ENCODE measurements around the gene R3HCC1L. TPM values are rescaled to one million over a fixed set of nuclear protein-coding genes. Genes with fewer than 3 reads are reported as not detected.

R3HCC1L gene
- total and polyA plus RNA-seq, 2 of the 4 experiments (the other 2 are of a cell fraction): 8.3 to 14.7 TPM

- CTCF ChIA-PET: interaction anchor here (1.0 to 1.7 kb wide), 2 partner anchors 39 to 197 kb away, joined by 4 to 5 read pairs; no protein-coding TSS in a partner anchor
- no peak for TF ChIP-seq BHLHE40 (IDR thresholded peaks at IDR 0.05; ENCODE audit: low read depth, low read length)
- TF ChIP-seq RFX5 (IDR thresholded peaks at IDR 0.05; ENCODE audit: low read depth, low read length): no peak
- no peak for TF ChIP-seq POLR2A (IDR thresholded peaks at IDR 0.05; ENCODE audit: low read depth, low read length)
- TF ChIP-seq USF2 (IDR thresholded peaks at IDR 0.05; ENCODE audit: low read depth, low read length): no peak
- no peak for TF ChIP-seq SMC3 (IDR thresholded peaks at IDR 0.05; ENCODE audit: low read depth, low read length)
- TF ChIP-seq FOS (IDR thresholded peaks at IDR 0.05; ENCODE audit: low read depth, low read length): no peak
- no peak for TF ChIP-seq MXI1 (IDR thresholded peaks at IDR 0.05; ENCODE audit: borderline replicate concordance, low read depth, low read length)
- no peak for TF ChIP-seq RCOR1 (IDR thresholded peaks at IDR 0.05; ENCODE audit: insufficient replicate concordance, low read length)
- no peak for TF ChIP-seq CEBPB (IDR thresholded peaks at IDR 0.05; ENCODE audit: low read depth, low read length)
- TF ChIP-seq NFE2L2 (IDR thresholded peaks at IDR 0.05; ENCODE audit: low read depth, low read length): no peak
- TF ChIP-seq CTCF (conservative IDR thresholded peaks at IDR 0.05; ENCODE audit: low read depth, low read length): no peak
- no peak for TF ChIP-seq MAFK (IDR thresholded peaks at IDR 0.05; ENCODE audit: low read depth, low read length)
- TF ChIP-seq CHD1 (IDR thresholded peaks at IDR 0.05; ENCODE audit: low read depth, low read length): no peak
- TF ChIP-seq RAD21 (IDR thresholded peaks at IDR 0.05; ENCODE audit: low read length): no peak
- TF ChIP-seq ELK1 (IDR thresholded peaks at IDR 0.05; ENCODE audit: borderline replicate concordance, low read depth, low read length): no peak
Measured at GRCh38 chr10:98270073-98270740, 135.8 kb downstream of the R3HCC1L start.

More at GRCh38 chr10:98270073-98270740, 135.8 kb downstream of the R3HCC1L start:
- 58% methylated on average over 3 of the region's 10 CpGs; no CpG with 5 or more reads in 1 of the 2 experiments for WGBS, 2 experiments (ENCODE audit: extremely low coverage in 2 of 2, insufficient read length in 1 of 2)
- H2AK5ac ChIP-seq (ENCODE audit: low read depth, low read length): peak overlapping the region; percentile 89
- H3K4me3 ChIP-seq (ENCODE audit: insufficient read depth, low read depth, low read length): no peak overlapping the region
- H4K8ac ChIP-seq (ENCODE audit: low read depth in 2 of 2, low read length in 2 of 2): peak overlapping the region; percentile 61 to 64; a peak in 2 of 4 replicates
- peak overlapping the region; percentile 87; the same call in 2 of the 3 replicates for H2BK15ac ChIP-seq (ENCODE audit: low read depth, low read length)
- H4K20me1 ChIP-seq (ENCODE audit: insufficient read depth, low read length): no peaks in the 10 kb centered on the region
- H3K4ac ChIP-seq (ENCODE audit: low read depth, low read length): peak overlapping the region; percentile 94
- no TSS peak for BruUV-seq (replicated peaks)
- in situ Hi-C loops (cut with MboI; ENCODE audit: low sequenced_read_pairs) (no loop called here), dilution Hi-C loops (cut with HindIII; ENCODE audit: low sequenced_read_pairs, unreplicated experiment) (no loop called here), intact Hi-C loops (cut with micrococcal nuclease) (no loop called here)
- peak overlapping the region; percentile 89 for H2AFZ ChIP-seq (replicated peaks; ENCODE audit: low read length, poor library complexity)
- peak overlapping the region; percentile 17 for H3K14ac ChIP-seq (replicated peaks; ENCODE audit: low read depth, low read length)
- H3K9me3 ChIP-seq (ENCODE audit: control insufficient read depth, insufficient read depth, low read length): no peaks in the 10 kb centered on the region; the same call in 1 of the 2 replicates
- peaks cover 0 to 5% of the 10 kb centered on the region in 2 experiments; a peak in 1 of 4 replicates for H3K79me1 ChIP-seq (ENCODE audit: low read depth in 1 of 2, low read length in 2 of 2)
- H3K27me3 ChIP-seq (ENCODE audit: control insufficient read depth, insufficient read depth, low read length): peaks cover 5% of the 10 kb centered on the region; the same call in 1 of the 2 replicates
- H3K36me3 ChIP-seq (ENCODE audit: control insufficient read depth, insufficient read depth, low read length): no peaks in the 10 kb centered on the region
- H3K9me1 ChIP-seq (ENCODE audit: insufficient read depth, low read length): peaks cover 15% of the 10 kb centered on the region
- H3K18ac ChIP-seq (ENCODE audit: low read depth, low read length): no peak overlapping the region
- H2BK5ac ChIP-seq (ENCODE audit: low read depth, low read length, poor library complexity, severe bottlenecking): peak overlapping the region; percentile 38
- DNase-seq (peak; percentile 36), ATAC-seq (ENCODE audit: low read depth) (no peak)
- POLR2A ChIA-PET (ENCODE audit: unreplicated experiment): no interaction called here
- peak overlapping the region; percentile 86 for H2BK20ac ChIP-seq (ENCODE audit: low read depth, low read length)
- peak overlapping the region; percentile 97 for H2AK9ac ChIP-seq (replicated peaks; ENCODE audit: low read depth, low read length, poor library complexity)
- peak overlapping the region; percentile 35; the same call in 1 of the 2 replicates for H3K23ac ChIP-seq (ENCODE audit: low read depth, low read length)
- H2BK120ac ChIP-seq (ENCODE audit: low read depth, low read length): peak overlapping the region; percentile 93
- H3K56ac ChIP-seq (ENCODE audit: extremely low read depth, insufficient read depth, low read length): peak overlapping the region; percentile 26; the same call in 1 of the 2 replicates
- peak overlapping the region; percentile 98 for H4K91ac ChIP-seq (ENCODE audit: insufficient read depth, low read depth, low read length)
- H4K5ac ChIP-seq (ENCODE audit: low read depth, low read length): no peak overlapping the region
- no peak overlapping the region for H3K4me2 ChIP-seq (ENCODE audit: low read depth, low read length)
- peaks cover 22% of the 10 kb centered on the region for H3K4me1 ChIP-seq (ENCODE audit: control insufficient read depth, insufficient read depth, low read length)
- no peak overlapping the region for H3K27ac ChIP-seq (ENCODE audit: insufficient read depth, low read length)
- no peak overlapping the region for H3K9ac ChIP-seq (ENCODE audit: low read depth, low read length)
